WTC11 (cell line): Measurements from ENCODE around the gene ARHGEF10L.

Experiments used
- TF ChIP-seq, protein P1 (sequence below): sonication (generic); formaldehyde crosslinking; IDR thresholded peaks from 2 replicates; pipeline ENCODE4 v1.8.0; 2022; ENCODE audit warnings: mild to moderate bottlenecking, missing genetic modification reagents
- TF ChIP-seq, protein P2 (sequence below): fragments of 200-600 bp; IDR thresholded peaks from 2 replicates; pipeline ENCODE4 v1.8.0; 2022; ENCODE audit warnings: antibody characterized with exemption
- TF ChIP-seq, protein P3 (sequence below): sonication (generic); formaldehyde crosslinking; conservative IDR thresholded peaks from 2 replicates; pipeline ENCODE4 v1.8.1; 2023; ENCODE audit warnings: mild to moderate bottlenecking, low read depth, missing genetic modification reagents, moderate library complexity

DNA sequence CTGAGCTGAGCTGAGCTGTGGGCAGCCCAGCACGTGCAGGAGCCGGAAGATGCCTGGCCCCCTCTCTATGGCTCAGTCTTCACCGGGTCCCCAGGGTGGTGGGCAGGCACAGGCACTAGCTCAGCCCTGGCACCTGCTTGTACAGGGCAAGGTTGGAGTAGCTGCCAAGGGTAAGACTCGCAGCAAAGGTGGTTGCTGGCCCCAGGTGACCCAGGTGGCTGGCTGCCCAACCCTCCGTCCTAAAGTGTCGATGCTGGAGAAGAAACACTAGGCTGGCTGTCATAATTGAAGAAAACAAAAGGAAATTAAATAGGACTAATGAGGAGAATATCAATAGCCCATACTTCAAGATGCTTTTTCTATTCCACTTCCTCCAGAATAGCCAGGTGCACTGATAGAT lies 138.5 kb downstream of the ARHGEF10L start:
- TF ChIP-seq, protein P1, sequence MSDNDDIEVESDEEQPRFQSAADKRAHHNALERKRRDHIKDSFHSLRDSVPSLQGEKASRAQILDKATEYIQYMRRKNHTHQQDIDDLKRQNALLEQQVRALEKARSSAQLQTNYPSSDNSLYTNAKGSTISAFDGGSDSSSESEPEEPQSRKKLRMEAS (CRISPR knock-in tag) = no peak
- TF ChIP-seq, protein P2, sequence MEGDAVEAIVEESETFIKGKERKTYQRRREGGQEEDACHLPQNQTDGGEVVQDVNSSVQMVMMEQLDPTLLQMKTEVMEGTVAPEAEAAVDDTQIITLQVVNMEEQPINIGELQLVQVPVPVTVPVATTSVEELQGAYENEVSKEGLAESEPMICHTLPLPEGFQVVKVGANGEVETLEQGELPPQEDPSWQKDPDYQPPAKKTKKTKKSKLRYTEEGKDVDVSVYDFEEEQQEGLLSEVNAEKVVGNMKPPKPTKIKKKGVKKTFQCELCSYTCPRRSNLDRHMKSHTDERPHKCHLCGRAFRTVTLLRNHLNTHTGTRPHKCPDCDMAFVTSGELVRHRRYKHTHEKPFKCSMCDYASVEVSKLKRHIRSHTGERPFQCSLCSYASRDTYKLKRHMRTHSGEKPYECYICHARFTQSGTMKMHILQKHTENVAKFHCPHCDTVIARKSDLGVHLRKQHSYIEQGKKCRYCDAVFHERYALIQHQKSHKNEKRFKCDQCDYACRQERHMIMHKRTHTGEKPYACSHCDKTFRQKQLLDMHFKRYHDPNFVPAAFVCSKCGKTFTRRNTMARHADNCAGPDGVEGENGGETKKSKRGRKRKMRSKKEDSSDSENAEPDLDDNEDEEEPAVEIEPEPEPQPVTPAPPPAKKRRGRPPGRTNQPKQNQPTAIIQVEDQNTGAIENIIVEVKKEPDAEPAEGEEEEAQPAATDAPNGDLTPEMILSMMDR = no peak
- TF ChIP-seq, protein P3, sequence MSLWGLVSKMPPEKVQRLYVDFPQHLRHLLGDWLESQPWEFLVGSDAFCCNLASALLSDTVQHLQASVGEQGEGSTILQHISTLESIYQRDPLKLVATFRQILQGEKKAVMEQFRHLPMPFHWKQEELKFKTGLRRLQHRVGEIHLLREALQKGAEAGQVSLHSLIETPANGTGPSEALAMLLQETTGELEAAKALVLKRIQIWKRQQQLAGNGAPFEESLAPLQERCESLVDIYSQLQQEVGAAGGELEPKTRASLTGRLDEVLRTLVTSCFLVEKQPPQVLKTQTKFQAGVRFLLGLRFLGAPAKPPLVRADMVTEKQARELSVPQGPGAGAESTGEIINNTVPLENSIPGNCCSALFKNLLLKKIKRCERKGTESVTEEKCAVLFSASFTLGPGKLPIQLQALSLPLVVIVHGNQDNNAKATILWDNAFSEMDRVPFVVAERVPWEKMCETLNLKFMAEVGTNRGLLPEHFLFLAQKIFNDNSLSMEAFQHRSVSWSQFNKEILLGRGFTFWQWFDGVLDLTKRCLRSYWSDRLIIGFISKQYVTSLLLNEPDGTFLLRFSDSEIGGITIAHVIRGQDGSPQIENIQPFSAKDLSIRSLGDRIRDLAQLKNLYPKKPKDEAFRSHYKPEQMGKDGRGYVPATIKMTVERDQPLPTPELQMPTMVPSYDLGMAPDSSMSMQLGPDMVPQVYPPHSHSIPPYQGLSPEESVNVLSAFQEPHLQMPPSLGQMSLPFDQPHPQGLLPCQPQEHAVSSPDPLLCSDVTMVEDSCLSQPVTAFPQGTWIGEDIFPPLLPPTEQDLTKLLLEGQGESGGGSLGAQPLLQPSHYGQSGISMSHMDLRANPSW (CRISPR knock-in tag) = no peak
